HG03159 (cell line): Measurements from ENCODE around the gene CUL2.
"Not testable (repeated sequence)": the region's sequence is repeated elsewhere in the genome, so short reads cannot be mapped to it uniquely, and the experiment has no call there.

Source experiments
- ATAC-seq: cut with Tn5 transposase; IDR thresholded peaks from one replicate; pipeline ENCODE4 v1.9.1; 2021; ENCODE audit warnings: mild to moderate bottlenecking, moderate library complexity; ENCODE audit not compliant: unreplicated experiment

Gene CUL2

DNA sequence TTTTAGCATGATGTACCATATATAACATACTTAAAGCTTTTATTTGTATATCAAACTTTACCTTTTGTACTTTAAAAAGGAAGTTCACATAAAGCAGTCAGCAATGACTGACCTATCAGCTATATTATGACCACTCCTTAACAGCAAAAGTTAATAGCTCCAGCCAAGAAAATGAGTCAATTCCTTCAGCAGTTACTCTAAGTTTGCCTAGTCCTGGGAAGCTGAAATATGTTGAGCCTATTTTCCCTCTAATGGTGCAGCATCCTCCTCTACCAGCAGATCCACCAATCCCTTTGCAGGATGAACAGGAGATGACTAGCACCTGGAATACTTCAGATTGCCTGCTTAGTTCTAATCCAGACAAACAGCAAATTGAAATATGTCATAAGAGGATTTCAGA lies 64.2 kb downstream of the CUL2 start:
- no peak for ATAC-seq

DNA sequence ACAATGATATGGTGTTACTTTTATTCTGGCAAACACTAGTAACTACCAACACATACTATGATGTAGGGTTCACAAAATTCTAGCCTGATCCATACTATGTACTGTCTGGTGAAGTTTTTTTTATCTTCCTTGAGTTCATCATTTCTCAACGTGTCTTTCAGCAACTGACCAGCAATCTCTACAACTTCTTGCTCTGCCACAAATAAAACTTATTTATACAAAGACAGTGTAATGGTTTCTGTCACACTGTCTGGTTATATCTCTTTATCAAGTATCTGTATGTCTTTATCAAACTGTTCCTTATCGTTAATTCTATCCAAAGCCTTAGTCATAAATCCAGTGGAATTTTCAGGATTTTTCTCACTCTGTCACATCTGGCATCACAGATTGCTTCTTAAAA lies 69.7 kb downstream of the CUL2 start:
- ATAC-seq, result no peak

DNA sequence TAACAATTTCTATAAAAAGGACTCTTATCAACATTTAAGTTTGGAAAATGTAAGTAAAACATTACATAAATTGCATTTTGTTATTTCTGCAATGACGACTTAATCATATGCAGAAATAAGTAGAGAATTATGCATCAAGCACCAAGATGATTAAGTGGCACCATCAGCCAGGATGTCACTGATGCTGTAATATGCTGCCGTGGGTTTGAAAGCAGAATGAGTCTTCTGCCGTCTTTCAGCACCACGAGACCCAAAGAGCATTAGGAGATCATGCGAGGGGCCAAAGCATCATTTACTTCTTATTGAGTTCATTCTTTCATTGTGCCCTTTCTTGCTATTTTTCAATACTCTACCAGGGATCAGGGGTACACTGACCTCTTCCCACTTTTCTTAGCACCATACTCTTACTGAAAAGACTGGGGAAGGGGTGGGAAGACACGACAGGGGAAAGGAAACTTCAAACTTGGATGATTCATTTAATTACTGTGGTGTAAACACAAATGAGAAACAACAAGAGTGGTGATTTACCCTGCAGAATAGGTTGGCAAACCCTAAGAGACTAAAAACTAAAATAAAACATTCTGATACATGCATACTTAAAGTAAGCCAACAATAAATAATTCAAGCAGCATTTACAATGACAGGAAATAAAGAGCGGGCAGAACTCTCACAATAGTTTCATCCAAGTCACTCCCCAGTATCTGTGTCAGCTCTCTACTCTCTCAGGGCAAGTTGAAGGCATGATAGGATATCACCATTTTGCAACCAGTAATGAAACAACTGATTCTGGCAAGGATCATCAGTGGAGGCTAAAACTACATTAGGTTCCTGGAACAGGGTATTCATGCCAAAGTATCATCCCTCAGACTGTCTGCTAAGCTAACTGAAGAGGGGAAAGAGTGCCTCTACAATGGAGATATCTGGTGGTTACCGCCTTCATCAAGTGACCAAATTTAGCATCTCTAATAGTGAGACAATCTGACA lies 70.8 kb downstream of the CUL2 start:
- no peak for ATAC-seq

DNA sequence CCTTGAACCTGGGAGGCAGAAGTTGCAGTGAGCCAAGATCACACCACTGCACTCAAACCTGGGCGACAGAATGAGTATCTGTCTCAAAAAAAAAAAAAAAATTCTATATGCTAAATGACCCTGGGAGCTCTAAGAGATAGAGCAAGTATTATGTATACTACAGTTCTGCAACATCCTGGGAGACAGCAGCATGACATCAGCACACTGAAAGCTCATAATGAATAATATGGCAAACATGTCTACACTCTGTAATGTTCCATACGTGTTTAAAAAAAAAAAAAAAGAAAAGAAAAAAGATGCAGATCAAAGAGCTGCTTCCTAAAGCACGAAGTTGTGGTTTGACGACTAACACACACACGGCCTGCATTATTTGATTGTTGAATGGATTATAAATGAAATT lies 72.5 kb downstream of the CUL2 start:
- ATAC-seq, result no peak

DNA sequence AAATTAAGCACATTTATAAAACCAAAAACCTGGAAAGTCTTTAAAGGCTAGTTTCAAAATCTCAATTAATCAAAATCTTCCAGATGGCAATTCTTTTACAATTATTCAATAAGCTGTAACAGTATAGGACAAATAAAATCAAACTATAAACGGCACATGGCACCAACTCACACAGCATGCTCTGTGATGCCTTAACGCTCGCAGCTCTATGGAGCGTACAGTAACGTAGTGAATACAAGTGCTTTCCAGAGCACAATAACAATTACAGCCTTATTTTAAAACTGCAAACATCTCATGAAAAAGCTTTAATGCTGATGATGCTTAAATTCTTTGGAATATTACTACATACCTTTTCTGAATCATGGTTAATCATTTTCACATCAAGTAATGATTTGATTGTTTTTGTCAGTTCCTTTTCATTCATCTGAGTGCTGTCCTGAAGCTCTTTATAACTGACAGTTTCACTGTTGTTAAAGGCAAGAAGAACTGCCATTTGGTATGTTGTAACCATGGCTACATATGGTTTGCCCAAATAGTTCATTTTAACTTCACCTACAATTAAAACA lies 74.2 kb downstream of the CUL2 start:
- ATAC-seq, result no peak

DNA sequence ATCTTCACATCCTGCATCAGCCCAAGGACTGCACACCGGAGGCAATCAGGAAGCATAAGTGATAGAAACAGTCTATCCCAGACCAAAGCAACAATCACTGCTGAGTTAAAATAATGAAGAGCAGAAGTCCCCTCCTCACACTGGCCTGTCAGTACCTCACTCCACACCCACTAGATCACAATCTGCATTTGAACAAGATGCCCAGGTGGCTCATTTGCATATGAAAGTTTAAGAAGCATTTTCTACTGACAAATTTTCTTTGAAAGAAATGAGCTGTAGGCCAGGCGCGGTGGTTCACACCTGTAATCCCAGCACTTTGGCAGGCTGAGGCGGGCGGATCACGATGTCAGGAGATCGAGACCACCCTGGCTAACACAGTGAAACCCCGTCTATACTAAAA lies 77.4 kb downstream of the CUL2 start:
- no peak for ATAC-seq

- ATAC-seq, result no peak
Observed at GRCh38 chr10:35011771-35012191, 78.4 kb downstream of the CUL2 start.

DNA sequence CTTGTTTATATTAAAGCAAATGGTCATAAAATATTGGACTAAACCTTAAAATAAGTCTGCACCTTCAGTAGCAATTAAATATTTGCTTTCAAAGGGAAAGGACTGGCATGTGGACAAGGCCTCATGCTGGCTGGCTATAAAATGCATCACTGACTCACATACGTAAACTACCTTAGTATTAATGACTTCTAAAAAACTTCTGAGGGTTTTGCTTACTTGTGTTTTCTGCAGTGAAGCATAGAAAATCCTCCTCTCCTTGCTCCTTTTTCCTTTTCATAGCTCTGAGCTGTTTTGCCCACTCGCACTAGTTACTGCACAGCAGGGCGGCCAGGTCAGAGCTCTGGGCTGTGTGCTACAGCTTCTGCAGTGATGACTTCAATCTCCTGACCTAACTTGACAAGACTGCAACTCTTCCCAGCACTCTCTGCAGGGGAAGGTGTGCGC lies 82.3 kb downstream of the CUL2 start:
- ATAC-seq, result no peak

DNA sequence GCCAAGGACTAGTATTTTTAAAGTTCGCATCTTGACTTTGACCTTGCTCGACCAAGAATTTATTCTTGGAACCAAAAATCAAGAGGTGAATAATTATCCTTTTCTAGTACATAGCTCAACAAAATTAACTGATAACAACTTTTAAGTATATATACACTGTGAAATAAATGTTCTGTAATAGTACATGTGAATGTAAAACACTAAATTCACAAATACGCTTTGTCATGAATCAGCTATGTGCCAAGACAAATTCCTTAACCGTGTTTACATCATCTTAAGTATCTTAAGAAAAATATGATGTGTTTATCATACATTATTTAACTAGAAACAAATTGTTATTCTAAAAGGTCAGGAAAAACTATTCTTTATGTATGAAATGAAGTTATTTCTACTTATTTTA lies 83.3 kb downstream of the CUL2 start:
- no peak for ATAC-seq

GRCh38 chr10:35005868-35006267 lies 84.3 kb downstream of the CUL2 start:
- no peak for ATAC-seq

GRCh38 chr10:35004651-35005050 lies 85.5 kb downstream of the CUL2 start:
- no peak for ATAC-seq

- no peak for ATAC-seq
Observed at GRCh38 chr10:35003906-35004305, 86.2 kb downstream of the CUL2 start.

DNA sequence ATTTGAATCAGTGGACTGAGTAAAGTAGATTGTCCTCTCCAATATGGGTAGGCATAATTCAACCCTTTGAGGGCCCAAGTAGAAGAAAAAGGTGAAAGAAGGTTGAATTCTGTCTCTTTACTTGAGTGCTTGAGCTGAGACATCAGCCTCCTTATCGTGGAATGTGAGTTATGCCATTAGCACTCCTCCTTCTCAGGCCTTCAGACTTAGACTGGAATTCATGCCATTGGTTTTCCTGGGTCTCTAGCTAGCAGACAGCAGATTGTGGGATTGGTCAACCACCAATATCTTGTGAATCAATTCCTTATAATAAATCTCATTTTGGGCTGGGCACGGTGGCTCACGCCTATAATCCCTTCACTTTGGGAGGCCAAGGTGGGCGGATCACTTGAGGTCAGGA lies 89.2 kb downstream of the CUL2 start:
- no peak for ATAC-seq

DNA sequence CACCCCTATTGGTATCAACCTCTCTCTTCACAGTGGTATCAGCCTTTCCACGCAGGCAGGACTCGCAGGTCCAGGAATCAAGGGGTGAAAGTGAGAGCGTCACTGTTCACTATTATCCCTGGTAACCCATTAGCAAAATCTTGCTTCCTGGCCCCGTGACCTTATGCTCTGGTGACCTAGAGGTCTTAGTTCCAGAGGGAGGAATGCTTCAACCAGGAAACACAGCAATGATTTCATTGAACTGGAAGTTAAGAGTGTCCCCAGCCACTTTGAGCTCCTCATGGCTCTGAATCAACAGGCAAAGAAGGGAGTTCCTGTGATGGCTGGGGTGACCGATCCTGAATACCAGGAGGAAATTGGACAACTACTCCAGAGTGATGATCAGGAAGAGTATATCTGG lies 90.6 kb downstream of the CUL2 start:
- ATAC-seq, result no peak

DNA sequence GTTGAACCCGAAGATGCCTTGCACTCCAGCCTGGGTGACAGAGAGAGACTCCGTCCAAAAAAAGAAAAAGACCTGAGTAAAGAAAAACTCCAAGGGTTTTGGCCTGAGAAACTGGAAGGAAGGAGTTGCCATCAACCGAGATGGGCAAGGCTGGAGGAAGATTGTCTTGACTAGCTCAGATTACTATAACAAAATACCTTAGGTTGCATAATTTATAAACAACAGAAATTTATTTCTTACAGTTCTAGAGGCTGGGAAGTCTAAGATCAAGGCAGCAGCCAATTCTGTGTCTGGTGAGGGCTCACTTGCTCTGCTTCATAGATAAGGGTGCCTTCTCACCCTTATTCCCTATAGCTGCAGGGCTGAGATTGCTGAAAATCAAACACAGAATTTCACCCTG lies 91.2 kb downstream of the CUL2 start:
- no peak for ATAC-seq

GRCh38 chr10:34996843-34997242 lies 93.3 kb downstream of the CUL2 start:
- no peak for ATAC-seq

DNA sequence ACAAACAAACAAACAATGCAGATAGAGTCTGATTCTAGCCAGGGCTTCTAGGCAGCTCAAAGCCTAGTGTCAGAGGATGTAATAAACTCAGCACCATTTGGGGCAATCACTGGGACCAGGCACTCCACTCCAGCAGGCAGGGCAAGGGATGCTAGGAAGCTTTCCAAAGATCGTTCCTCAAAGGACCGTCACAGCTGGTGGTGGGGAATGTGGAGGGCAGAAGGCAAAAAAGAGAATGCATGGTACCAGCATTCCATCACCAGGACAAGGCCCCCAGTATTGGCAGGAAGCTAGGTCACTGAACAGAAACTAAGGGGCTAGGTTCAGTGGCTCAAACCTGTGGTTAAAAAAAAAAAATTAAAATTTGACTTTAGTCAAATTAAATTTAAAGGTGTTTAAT lies 94.2 kb downstream of the CUL2 start:
- no peak for ATAC-seq

DNA sequence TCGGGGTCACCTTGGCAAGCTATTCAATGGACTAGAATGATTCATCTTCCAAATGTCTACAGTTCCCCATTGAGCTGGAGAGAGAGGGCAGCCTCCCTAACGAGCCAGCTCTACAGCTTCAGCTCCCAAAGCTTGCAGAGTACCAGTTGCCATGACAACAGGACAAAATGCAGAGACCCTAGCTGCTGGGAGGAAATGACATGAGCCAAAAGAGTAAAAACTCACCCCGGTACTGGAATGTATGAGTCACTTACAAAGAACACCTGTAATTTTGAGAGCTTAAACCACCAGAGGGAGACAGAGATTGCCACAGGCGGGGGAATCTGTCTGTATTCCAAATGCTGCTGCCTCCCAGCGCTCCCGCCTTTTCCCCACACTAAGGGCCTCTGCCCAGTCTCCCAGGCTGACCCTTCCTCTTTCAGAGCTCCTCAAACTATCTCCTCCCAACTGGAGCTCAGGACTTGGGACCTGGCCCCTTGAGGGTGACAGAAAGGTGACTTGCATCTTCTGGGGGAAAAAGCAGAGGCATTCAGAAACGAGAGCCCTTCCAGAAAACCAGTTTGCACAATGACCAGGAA lies 95.5 kb downstream of the CUL2 start:
- ATAC-seq, result peak; percentile 97

- no peak for ATAC-seq
Observed at GRCh38 chr10:34993782-34994181, 96.4 kb downstream of the CUL2 start.

- ATAC-seq, result not testable (repeated sequence)
Observed at GRCh38 chr10:34991117-34991516, 99.0 kb downstream of the CUL2 start.

- no peak for ATAC-seq
Observed at GRCh38 chr10:34988397-34989067, 101.6 kb downstream of the CUL2 start.
